Epithelial cell of proximal tubule (primary cell): ENCODE measurements around the gene RIN1. TPM values are rescaled to one million over a fixed set of nuclear protein-coding genes. Genes with fewer than 3 reads are reported as not detected.

Source experiments
- DNase-seq: peaks from one replicate; pipeline ENCODE4 v3.0.0-alpha.2; 2011; ENCODE audit warnings: low read depth
- H3K4me3 ChIP-seq: 2 replicates; pipeline ENCODE4 v1.5.1; 2011; ENCODE audit warnings: low read depth, mild to moderate bottlenecking, low read length
- total RNA-seq: library from RNA; depleted of rRNA; stranded (reverse); fragments of >200 nt; gene quantifications from 2 replicates; pipeline ENCODE4 v1.2.3, GENCODE V29; 2015
- TF ChIP-seq, protein P1 (sequence below): conservative IDR thresholded peaks from 2 replicates; pipeline ENCODE4 v1.5.1; 2012; ENCODE audit warnings: low read depth, mild to moderate bottlenecking, low read length

Gene RIN1
- total RNA-seq, 1 donor from 2014 or later, result 18.9 TPM

DNA sequence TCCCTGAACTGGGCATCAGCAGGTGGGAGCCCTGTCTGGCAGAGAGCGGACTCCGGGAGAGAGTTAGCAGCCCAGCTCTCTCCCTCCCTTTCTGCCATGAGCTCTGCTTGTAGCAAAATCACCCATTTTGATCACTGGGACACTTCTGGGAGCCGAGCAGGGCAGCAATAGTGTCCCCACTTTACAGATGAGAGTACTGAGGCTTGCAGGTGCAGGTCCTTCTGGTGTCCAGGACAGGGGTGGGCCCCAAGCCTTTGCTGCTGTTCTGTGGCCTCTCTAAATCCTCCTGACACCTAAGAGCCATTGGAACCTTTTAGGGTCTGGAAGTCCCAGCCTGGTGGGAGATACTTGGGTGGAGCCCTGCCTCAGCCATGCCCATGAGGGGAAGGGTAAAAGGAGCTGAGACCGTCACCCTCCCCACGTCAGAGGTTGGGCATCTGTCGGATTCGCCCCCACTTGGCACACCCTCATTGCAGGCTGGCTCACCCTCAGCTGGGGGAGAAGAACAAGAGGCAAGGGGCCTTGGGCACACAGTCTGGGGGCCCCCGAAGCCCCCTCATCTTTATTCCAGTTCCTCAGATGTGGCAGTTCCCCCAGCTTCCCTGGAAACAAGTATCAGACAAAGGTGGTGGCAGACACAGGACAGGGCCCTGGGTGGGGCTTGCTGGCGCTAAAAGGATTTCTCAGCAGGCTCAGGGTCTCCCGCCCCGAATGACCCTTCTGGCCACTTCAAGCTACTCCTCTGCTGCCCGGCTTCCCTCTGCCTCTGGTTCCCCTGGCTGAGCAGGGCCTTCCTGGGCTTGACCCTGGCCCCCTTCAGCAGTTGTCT, 4.5 kb downstream of the RIN1 start:
- no peak overlapping the region for H3K4me3 ChIP-seq
- DNase-seq, result no peak
- TF ChIP-seq, protein P1, sequence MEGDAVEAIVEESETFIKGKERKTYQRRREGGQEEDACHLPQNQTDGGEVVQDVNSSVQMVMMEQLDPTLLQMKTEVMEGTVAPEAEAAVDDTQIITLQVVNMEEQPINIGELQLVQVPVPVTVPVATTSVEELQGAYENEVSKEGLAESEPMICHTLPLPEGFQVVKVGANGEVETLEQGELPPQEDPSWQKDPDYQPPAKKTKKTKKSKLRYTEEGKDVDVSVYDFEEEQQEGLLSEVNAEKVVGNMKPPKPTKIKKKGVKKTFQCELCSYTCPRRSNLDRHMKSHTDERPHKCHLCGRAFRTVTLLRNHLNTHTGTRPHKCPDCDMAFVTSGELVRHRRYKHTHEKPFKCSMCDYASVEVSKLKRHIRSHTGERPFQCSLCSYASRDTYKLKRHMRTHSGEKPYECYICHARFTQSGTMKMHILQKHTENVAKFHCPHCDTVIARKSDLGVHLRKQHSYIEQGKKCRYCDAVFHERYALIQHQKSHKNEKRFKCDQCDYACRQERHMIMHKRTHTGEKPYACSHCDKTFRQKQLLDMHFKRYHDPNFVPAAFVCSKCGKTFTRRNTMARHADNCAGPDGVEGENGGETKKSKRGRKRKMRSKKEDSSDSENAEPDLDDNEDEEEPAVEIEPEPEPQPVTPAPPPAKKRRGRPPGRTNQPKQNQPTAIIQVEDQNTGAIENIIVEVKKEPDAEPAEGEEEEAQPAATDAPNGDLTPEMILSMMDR, result no peak

GRCh38 chr11:66330931-66331330, 5.3 kb downstream of the RIN1 start:
- TF ChIP-seq, protein P1, result no peak
- H3K4me3 ChIP-seq, result no peak overlapping the region
- no peak for DNase-seq

DNA sequence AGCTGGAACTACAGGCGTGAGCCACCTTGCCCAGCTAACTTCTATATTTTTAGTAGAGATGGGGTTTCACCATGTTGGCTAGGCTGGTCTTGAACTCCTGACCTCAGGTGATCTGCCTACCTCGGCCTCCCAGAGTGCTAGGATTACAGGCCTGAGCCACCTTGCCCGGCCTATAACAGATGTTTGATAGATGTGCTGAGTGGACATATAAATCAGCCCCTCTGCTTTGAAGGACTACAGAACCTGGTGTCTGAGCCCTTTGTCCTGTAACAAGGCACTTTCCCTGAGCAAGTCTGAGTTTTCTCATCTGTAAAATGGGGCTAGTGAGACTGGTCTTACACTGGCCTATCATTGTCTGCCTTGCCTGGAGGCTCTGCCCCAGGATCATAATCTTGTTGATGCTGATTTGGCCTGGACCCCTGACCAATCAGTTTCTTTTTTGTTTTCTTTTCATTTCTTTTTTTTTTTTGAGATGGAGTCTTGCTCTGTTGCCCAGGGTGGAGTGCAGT, 7.0 kb downstream of the RIN1 start:
- no peak for DNase-seq
- no peak overlapping the region for H3K4me3 ChIP-seq

DNA sequence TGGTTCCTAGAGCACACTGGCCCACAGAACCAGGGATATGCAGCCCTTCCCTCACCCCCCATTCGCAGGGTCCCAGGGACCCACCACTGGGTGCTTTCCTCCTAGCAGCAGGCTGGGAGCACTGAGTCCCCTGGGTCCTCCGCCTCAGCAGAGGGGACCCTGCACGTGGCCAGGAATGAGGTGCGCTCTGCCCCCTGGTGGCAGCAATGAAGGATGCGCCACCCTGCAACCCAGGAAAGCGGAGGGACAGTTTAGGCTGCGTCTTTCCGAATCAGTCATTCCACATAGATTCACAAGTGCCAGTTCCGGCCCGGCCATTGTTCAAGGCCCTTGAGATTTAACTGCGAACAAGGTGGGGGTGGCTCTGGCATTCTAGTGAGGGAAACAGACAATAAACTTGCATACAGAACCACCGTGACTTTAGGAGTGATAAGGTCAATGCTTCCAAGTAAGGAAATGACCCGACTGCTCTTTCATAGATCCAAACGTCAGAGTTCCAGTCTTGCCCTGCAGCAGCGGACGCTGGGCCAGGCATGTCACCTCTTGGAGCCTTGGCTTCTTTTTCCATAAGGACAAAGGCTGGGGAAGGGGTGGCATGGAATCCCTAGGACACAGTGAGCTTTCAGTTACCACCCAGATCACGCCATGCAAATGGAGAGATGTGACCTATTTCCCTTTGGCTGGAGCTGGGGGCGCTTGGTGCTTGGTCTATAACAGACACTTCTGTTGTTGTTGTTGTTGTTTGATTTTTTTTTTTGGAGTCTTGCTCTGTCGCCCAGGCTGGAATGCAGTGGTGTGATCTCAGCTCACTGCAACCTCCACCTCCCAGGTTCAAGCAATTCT, 7.7 kb downstream of the RIN1 start:
- TF ChIP-seq, protein P1, result peak; percentile 92
- DNase-seq, result no peak
- H3K4me3 ChIP-seq, result no peak overlapping the region

More for the DNA sequence above, 7.0 kb downstream of the RIN1 start:
- TF ChIP-seq, protein P1, result no peak

- TF ChIP-seq, protein P1, result no peak
- no peak overlapping the region for H3K4me3 ChIP-seq
- no peak for DNase-seq
Measured at GRCh38 chr11:66328031-66328301, 8.3 kb downstream of the RIN1 start.

DNA sequence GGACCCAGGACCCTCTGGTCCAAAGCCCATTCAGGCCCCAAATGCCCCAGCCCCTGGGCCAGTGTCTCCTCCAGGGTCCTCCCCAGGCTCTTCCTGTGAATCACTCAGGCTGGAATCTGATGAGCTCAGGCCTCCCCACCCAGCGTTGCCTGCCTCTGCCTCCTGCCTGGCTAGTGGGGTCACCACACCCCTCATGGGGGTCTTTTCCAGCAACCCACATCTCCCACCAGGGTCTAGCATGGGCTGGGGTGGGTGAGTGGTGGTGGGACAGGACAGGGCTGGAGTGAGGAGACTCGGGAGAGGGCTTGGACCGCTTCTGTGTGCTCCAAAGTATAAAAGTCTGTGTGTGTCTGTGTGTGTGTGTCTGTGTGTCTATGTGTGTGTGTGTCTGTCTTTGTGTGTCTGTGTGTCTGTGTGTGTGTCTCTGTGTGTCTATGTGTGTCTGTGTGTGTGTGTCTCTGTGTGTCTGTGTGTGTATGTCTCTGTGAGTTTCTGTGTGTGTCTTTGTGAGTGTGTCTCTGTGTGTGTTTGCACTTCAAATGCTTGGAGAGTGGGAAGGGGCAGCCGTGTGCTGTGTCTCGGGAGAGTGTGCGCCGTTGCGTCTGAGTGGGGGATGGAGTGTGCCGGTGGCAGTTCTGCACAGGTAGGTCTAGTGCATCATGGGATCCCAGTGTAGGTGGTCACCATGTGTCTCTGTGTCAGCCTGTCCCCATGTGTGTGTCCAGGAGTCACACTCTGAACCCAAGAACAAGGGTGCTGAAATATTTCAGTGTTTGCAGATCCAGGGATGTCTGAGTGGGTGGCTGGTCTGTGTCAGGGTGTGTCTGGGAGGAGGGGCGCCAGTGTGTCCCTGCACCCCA, 8.8 kb downstream of the RIN1 start:
- no peak for DNase-seq
- TF ChIP-seq, protein P1, result peak; percentile 8
- H3K4me3 ChIP-seq, result no peak overlapping the region
